Activated naive CD4-positive, alpha-beta T cell treated with anti-CD3 and anti-CD28 coated beads, Interleukin-2, amount 50 U/mL, for 72 hours (primary cell): ENCODE results near the gene DOK4. TPM values are rescaled to one million over a fixed set of nuclear protein-coding genes. Genes with fewer than 3 reads are reported as not detected.
"Not testable (repeated sequence)": the region's sequence is repeated elsewhere in the genome, so short reads cannot be mapped to it uniquely, and the experiment has no call there.

ENCODE experiments used
- ATAC-seq, 2 donors: fragments of 150-1000 bp; cut with Tn5 transposase; 2 replicates each; pipeline ENCODE4 v1.10.0; 2021; ENCODE audit warnings: mild to moderate bottlenecking in 2 of 2, moderate library complexity in 2 of 2
- DNase-seq, 2 donors: peaks; one replicate each; pipeline ENCODE4 v3.0.0; 2021 to 2022; ENCODE audit warnings: low spot score in 2 of 2
- H3K27ac Mint-ChIP-seq, 2 donors: one replicate each; pipeline ENCODE4 v1.8.0; 2022; ENCODE audit warnings: mild to moderate bottlenecking in 2 of 2, mixed read lengths in 2 of 2
- H3K36me3 Mint-ChIP-seq, 2 donors: one replicate each; pipeline ENCODE4 v1.8.0; 2022; ENCODE audit warnings: mixed read lengths in 2 of 2
- H3K9me3 Mint-ChIP-seq, 2 donors: one replicate each; pipeline ENCODE4 v1.8.0; 2022; ENCODE audit warnings: mixed read lengths in 2 of 2
- total RNA-seq, 2 donors: library from RNA; stranded (reverse); gene quantifications; one replicate each; pipeline ENCODE4 v1.2.3, GENCODE V29; 2022

Gene DOK4
- total RNA-seq, 2 donors from 2014 or later, result 7.1 to 7.7 TPM

DNA sequence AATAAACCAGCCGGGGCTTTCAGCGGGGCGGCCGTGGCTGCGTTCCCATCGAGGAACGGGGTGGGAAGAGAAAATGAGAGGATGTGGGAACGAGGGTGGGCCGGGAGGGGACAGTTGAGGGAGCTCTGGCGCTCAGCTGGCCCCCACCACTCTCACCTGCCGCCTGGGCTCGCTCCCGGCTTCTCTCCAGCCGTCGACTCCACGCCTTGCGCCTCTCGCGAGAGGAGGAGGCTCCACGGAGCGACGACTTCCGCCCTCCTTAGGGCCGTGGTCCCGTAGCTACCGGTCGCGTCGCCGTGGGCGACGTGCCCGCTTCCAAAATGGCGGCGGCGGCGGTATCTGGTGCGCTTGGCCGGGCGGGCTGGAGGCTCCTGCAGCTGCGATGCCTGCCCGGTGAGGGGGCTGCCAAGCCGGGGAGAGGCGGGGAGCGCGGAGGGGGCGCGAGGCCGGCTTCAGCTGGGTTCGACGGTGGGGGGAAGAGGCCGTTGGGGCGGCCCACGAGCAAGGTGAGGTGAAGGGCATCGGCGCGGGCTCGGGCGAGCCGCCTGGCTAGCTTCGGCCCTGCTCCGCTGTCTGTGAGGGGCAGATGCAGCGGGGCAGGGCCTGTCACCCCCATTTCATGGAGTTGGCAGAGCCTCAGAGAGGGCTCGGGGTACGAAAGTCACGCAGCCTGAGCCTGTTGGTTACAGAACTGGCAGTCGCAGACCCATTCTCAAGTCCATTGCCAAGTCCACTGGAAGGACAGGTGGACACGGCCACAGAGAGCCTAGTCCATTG lies 38.9 kb downstream of the DOK4 start, which contains the start of the genes CIAPIN1 and COQ9:
Gene CIAPIN1, minus strand, starts transcription at position 200 of the 777 bp plus-strand sequence. CDS start 6,457 bp downstream, outside the sequence.
Gene COQ9, plus strand, starts transcription at position 294 of the 777 bp plus-strand sequence. Its CDS starts 27 bp downstream, at position 321.
- DNase-seq, result peak; percentile 89 to 92
- Mint-ChIP-seq H3K9me3 (no peaks in the 10 kb centered on the region), H3K36me3 (peaks cover 7 to 9% of the 10 kb centered on the region in 2 donors), H3K27ac (peak within 1 kb of the TSS; percentile 95 to 96)
- peak; percentile 100 for ATAC-seq

- Mint-ChIP-seq H3K36me3 (peaks cover 9 to 10% of the 10 kb centered on the region in 2 donors), H3K9me3 (no peaks in the 10 kb centered on the region), H3K27ac (peak overlapping the region; percentile 93 to 96)
- DNase-seq (peak in 1 of 2 donors; percentile 25), ATAC-seq (peak; percentile 30 to 40)
These were observed 39.6 kb downstream of the DOK4 start for GRCh38 chr16:57446531-57447185.

GRCh38 chr16:57445510-57445909 lies 40.8 kb downstream of the DOK4 start:
- DNase-seq (no peak), ATAC-seq (no peak)
- Mint-ChIP-seq H3K36me3 (peaks cover 16 to 22% of the 10 kb centered on the region in 2 donors), H3K27ac (no peak overlapping the region), H3K9me3 (no peaks in the 10 kb centered on the region)

DNA sequence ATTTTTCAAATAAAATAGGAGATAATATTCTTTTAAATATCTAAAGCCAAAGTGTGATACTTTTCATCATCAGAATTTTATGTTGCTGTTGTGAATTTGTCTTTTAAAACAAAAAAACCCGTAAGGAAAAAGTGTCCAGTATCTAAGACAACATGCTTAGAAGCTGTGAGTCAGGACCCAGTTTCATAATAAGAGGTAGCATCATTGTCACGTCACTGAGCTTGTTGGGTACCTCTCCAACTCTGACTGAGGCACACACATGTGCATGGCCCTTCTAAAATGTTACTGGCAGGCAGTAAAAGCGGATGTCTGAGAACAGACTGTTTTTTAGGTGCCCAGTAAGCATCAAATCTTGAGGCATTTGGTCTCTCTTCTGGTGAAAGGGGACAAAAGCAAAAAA lies 41.6 kb downstream of the DOK4 start:
- Mint-ChIP-seq H3K36me3 (peaks cover 24 to 30% of the 10 kb centered on the region in 2 donors), H3K27ac (no peak overlapping the region), H3K9me3 (no peaks in the 10 kb centered on the region)
- DNase-seq (no peak), ATAC-seq (no peak)

DNA sequence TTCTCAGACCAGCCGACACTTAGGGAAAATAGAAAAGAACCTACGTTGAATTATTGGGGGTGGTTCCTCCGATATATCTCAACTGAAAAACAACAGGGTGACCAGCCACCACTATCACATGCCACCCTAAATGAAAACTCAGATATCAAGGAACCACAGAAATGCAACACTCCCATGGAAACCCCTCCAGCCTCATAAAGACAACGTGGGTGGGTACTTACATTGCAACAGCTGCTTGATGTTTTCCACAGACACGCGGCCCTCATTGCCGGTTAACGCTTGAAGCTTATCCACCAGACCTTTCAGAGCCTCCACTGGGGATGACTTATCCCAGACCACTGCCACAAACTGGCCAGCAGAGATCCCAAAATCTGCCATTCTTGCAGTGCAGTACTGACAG lies 45.7 kb downstream of the DOK4 start:
- not testable (repeated sequence) for ATAC-seq, H3K27ac Mint-ChIP-seq, DNase-seq, H3K9me3 Mint-ChIP-seq
- peaks cover 27 to 35% of the 10 kb centered on the region in 2 donors for H3K36me3 Mint-ChIP-seq

GRCh38 chr16:57439947-57440346 lies 46.3 kb downstream of the DOK4 start:
- not testable (repeated sequence) for H3K9me3 Mint-ChIP-seq, DNase-seq, H3K27ac Mint-ChIP-seq, ATAC-seq
- H3K36me3 Mint-ChIP-seq, result peaks cover 27 to 35% of the 10 kb centered on the region in 2 donors

DNA sequence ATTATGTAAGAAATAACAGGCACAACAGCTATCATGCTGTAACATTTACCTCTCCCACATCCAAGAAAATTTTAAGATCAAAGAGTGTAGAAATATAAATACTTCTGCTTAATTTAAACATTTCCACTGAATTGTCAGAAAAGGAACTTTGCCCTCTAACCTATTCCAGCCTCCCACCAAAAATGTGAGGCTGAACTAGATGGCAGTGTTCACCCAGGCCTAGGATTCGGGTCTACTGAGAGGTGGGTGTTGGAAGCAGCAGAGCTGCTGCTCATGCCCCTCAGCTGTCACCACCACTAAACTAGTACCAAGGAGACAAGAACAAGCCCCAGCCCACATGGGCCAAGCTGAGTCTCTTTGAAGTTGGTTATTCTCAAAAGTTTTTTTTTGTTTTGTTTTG lies 50.5 kb downstream of the DOK4 start:
- no peak for ATAC-seq
- peaks cover 22 to 32% of the 10 kb centered on the region in 2 donors for H3K36me3 Mint-ChIP-seq
- no peak for DNase-seq
- peak overlapping the region in 1 of 2 donors; percentile 47 for H3K27ac Mint-ChIP-seq
- H3K9me3 Mint-ChIP-seq, result no peaks in the 10 kb centered on the region

- no peak for ATAC-seq
- Mint-ChIP-seq H3K9me3 (no peaks in the 10 kb centered on the region), H3K36me3 (peaks cover 13 to 23% of the 10 kb centered on the region in 2 donors), H3K27ac (peak overlapping the region; percentile 29 to 58)
- no peak for DNase-seq
These were observed 52.3 kb downstream of the DOK4 start for GRCh38 chr16:57434003-57434402.

GRCh38 chr16:57432989-57433388 lies 53.3 kb downstream of the DOK4 start:
- DNase-seq (no peak), ATAC-seq (no peak)
- Mint-ChIP-seq H3K36me3 (peaks cover 13 to 17% of the 10 kb centered on the region in 2 donors), H3K27ac (peak overlapping the region; percentile 58 to 88), H3K9me3 (no peaks in the 10 kb centered on the region)

DNA sequence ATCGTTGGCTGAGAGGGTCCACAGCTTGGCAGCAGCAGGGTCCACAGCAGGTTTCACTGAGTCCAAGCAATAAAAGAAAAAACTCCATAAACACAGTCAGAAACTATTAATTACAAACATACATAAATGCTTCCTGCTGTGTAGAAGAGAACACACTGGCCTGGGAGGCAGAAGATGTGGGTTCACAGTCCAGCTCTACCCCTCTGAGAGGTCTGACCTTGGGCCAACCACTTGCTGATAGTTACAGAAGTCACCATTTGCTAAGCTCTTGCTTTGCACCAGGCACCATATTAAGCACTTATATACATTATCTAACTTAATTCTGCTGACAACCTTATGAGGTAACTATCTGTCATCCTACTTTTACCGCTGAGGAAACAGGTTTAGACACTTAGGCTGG lies 53.8 kb downstream of the DOK4 start:
- DNase-seq, result no peak
- no peak for ATAC-seq
- no peaks in the 10 kb centered on the region for H3K9me3 Mint-ChIP-seq
- peaks cover 16 to 17% of the 10 kb centered on the region in 2 donors for H3K36me3 Mint-ChIP-seq
- peak overlapping the region in 1 of 2 donors; percentile 88 for H3K27ac Mint-ChIP-seq

GRCh38 chr16:57430955-57431354 lies 55.3 kb downstream of the DOK4 start:
- Mint-ChIP-seq H3K36me3 (peaks cover 17% of the 10 kb centered on the region in 2 donors), H3K27ac (peak overlapping the region in 1 of 2 donors; percentile 62), H3K9me3 (no peaks in the 10 kb centered on the region)
- DNase-seq (no peak), ATAC-seq (no peak)

- Mint-ChIP-seq H3K9me3 (no peaks in the 10 kb centered on the region), H3K27ac (peak overlapping the region in 1 of 2 donors; percentile 65), H3K36me3 (peaks cover 11 to 12% of the 10 kb centered on the region in 2 donors)
- DNase-seq, result no peak
- ATAC-seq, result no peak
These were observed 58.5 kb downstream of the DOK4 start for GRCh38 chr16:57427824-57428223.

- Mint-ChIP-seq H3K9me3 (no peaks in the 10 kb centered on the region), H3K36me3 (peaks cover 11 to 12% of the 10 kb centered on the region in 2 donors), H3K27ac (peak overlapping the region in 1 of 2 donors; percentile 65)
- ATAC-seq (no peak), DNase-seq (no peak)
These were observed 59.0 kb downstream of the DOK4 start for GRCh38 chr16:57427307-57427706.

- Mint-ChIP-seq H3K36me3 (peaks cover 11 to 12% of the 10 kb centered on the region in 2 donors), H3K9me3 (no peaks in the 10 kb centered on the region)
- DNase-seq, result no peak
These were observed 59.9 kb downstream of the DOK4 start for GRCh38 chr16:57426356-57426755.

DNA sequence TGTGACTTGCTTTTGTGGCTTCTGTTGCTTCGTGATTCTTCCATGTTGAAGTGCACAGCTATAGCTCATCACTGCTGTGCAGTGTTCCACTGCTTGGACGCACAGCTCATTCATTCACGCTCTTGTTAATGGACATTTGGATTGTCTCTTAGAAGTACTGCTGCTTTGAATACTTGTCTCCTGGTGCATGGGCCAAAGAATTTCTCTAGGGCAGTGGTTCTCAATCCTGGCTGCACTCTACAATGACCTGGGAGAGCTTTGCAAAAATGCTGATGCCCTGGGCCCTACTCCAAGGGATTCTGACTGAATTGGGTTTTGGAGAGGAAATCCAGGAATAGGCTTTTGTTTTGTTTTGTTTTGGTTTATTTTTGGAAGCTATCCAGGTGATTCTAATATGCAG lies 61.7 kb downstream of the DOK4 start:
- no peak for DNase-seq
- H3K9me3 Mint-ChIP-seq, result no peaks in the 10 kb centered on the region
- ATAC-seq, result no peak
- peaks cover 0 to 4% of the 10 kb centered on the region in 2 donors for H3K36me3 Mint-ChIP-seq
- H3K27ac Mint-ChIP-seq, result peak overlapping the region in 1 of 2 donors; percentile 70

More at GRCh38 chr16:57426356-57426755, 59.9 kb downstream of the DOK4 start:
- no peak overlapping the region for H3K27ac Mint-ChIP-seq
- ATAC-seq, result no peak

GRCh38 chr16:57423152-57423551 lies 63.1 kb downstream of the DOK4 start:
- no peak for DNase-seq
- H3K27ac Mint-ChIP-seq, result no peak overlapping the region

More at GRCh38 chr16:57423152-57423551, 63.1 kb downstream of the DOK4 start:
- ATAC-seq, result no peak
- Mint-ChIP-seq H3K36me3 (peaks cover 0 to 4% of the 10 kb centered on the region in 2 donors), H3K9me3 (no peaks in the 10 kb centered on the region)
